Fibroblast of the conjunctiva (primary cell): ENCODE data around the gene DET1.
"Not testable (repeated sequence)": the region's sequence is repeated elsewhere in the genome, so short reads cannot be mapped to it uniquely, and the experiment has no call there.

Source experiments
- DNase-seq: peaks from one replicate; pipeline ENCODE4 v3.0.0-alpha.2; 2010; ENCODE audit warnings: low read depth

DET1 gene

GRCh38 chr15:88493844-88494243 is 52.6 kb downstream of the DET1 start:
- DNase-seq, result no peak

- DNase-seq, result no peak
Observed at GRCh38 chr15:88491158-88491557, 55.3 kb downstream of the DET1 start.

DNA sequence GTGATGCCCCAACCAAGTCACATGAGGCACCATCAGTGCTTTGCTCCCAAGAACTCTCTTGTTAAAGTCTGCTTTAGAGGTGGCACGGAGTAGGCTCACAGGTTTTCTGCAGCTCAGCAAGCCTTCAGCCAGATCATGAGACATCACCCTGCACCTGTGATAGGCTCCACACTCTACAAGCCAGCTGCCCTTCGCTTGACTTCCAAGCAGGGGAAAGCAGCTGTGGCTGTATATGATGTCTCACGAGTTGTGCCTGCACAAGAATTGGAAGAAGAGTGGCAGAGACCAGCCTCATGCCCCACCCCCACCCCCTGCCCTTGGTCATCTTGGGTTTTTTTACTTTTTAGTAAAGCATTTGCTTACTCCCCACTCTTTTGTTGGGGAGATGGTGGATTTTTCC is 56.4 kb downstream of the DET1 start:
- no peak for DNase-seq

- no peak for DNase-seq
Observed at GRCh38 chr15:88489321-88489720, 57.2 kb downstream of the DET1 start.

DNA sequence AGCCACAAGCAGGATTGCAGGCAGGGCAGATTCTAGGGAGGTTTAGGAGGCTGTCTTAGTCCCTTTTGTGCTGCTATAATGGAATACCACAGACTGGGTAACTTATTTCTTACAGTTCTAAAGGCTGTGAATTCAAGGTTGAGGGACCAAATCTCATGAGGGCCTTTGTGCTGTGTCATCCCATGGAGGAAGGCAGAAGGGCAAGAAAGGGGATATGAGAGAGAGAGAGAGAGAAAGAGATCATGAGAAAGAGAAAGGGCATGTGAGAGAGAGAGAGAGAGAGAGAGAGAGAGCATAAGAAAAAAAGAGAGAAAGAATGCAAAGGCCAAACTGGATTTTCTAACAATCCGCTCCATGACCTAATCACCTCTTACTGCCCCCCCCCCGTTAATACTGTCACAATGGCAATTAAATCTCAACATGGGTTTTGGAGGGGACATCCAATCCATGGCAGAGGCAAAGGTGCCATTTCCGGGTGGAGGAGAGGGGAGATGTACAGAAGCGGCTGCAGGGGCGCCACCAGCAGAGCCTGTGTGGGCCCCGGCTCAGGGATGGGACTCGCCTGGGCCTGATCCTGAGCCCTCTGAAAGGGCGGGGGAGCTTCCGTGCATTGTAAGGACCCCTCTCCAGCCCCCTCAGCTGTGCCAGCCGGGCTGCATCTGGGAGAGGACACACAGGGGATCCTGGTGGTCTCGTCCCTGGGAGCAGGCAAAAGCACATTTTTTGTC is 58.5 kb downstream of the DET1 start:
- DNase-seq, result no peak

DNA sequence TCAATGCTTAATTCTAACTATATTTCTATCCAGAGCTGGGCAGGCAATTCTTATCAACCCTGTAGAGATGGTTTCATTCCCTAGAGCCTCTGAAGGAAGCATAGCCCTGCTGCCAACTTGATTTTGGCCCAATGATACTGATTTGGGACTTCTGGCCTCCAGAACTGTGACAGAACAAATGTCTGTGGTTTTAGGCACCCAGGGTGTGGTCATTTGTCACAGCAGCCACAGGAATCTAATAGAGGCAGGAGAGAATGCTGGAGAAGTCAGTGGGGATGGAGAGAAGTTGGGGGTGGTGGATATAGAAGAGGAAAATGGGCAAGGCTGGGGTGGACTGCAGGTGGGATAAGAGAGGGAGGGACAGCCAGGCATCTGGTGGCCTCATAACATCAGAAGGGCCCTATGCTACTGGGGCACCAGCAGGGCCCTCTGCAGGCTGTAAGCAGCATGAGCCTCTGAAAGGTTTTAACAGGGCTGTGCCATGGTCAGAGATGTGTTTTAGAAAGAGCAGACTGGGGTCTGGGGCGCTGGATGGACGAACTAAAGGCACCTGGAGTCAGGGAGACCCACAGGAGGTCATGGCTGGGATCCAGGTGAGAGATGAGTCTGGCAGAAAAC is 59.2 kb downstream of the DET1 start:
- DNase-seq, result no peak

DNA sequence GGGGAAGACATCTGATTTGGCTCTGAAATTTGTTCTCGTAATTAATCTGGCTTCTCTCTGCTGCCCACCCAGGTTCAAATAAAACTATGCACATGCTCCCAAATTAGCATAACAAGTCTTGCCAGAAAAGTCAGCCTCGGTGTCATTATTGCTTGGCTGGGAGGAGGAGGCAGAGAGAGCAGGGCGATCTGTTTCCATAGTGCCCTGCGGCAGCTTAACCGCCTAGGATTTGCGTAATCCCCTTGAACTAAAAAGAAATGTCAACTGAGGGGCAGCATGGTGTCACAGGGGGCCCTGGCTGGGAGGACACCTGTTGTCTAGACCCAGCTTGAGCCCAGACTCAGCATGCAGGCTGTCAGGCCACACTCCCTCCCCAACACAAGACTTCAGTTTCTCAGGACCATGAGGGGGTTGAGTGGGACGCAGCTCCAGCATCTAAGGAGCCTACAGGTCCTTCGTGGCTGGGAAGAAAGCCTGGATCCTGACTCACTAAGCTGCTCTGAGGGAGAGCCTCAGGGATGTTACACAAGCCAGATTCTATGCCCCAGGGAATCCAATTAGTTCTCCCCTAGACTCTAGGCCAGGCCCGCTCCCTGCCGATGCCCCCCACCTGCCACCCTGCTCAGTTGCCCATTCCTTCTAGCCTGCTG is 61.7 kb downstream of the DET1 start:
- peak; percentile 30 for DNase-seq

DNA sequence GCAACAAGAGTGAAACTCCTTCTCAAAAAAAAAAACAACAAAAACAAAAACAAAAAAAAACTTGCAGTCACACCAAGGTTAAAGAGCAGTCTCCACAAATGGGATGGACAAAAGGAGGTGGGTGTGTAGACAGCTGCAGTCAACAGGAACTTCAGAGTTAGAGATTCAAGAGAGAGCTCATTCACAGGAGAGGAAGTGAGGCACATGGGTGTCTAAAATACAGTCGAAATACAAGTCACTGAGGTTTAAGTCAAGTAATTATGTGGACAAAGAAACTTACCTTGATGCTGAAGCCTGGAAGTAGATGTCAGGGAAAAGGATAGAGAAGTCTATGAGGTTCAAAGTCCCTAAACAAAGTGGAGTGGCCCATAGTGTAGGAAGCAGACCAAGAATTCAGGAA is 64.2 kb downstream of the DET1 start:
- DNase-seq, result no peak

- no peak for DNase-seq
Observed at GRCh38 chr15:88480981-88481380, 65.5 kb downstream of the DET1 start.

DNA sequence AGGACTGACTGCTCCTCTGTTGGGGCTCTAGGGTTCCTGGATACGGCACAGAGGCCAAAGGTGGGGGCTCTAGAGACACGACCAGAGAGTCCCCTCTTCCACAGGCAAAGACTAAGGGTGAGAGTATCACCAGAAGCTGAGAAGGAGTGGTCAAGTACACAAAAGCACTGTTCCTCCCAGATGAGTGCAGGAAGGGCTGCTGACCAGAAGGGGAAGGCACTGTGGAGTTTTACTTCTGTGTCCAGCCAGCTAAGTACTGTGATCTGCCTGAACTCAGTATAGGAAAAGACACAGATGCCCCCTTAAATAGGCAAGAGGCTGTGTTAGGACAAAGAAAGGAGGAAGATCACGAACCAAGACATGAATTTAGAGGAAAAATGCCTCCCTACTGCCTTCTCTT is 67.3 kb downstream of the DET1 start:
- DNase-seq, result no peak

GRCh38 chr15:88477904-88478303 is 68.6 kb downstream of the DET1 start:
- no peak for DNase-seq

- DNase-seq, result no peak
Observed at GRCh38 chr15:88477126-88477525, 69.4 kb downstream of the DET1 start.

GRCh38 chr15:88476635-88477060 is 69.8 kb downstream of the DET1 start:
- peak; percentile 36 for DNase-seq

GRCh38 chr15:88473661-88474293 is 72.7 kb downstream of the DET1 start:
- DNase-seq, result not testable (repeated sequence)

DNA sequence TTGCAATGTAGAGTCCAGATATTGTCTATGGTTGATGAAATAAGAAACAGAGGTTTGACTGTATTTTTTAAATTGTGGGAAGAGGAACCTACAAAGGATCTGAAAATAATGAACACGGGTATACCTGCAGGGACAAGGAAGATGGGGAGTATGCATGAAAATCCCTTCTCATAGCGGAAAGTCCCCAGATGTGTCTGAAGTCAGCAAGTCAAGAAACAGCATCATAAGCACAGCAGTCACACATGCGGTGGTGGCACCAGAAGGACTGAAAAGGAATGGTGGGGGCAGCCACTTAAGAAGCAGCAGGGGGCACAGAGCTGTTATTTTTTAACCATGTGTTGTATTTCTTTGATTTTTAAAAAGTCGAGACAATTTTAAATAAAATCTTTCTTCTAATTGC is 74.3 kb downstream of the DET1 start:
- DNase-seq, result no peak

DNA sequence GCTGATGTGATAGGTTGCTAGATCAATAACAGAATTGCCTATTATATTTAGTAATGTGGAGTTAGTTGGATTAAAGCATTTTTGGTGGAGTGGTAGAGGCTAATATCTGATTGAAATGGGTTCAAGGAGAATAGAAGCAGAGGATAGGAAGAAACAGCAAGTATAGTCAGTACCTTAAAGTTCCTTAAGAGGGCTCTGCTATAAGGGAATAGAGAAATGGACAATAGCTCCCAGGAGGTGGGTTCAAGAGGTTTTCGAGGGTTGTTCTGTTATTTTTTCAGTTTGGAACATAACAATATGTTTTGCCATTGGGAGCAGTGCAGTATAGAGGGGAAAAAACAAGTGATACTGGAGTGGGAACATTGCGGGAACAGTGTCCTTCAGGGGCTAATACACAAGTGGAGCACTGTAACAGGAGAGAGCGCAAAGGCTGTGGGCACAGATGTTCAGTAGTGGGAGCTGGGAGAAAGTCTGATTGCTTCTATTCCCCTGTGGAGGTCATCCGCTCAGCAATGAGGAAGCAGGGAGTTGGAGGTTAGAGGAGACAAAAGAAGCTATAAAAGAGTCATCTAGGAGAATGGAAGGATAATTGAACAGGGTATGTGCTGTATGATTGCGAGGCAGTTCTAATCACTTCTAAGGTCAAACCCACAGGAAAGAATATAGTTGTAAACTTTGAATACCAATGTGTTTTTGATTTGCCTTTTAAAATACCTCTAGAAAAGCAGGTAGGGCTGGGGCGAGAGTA is 75.7 kb downstream of the DET1 start:
- no peak for DNase-seq

GRCh38 chr15:88469321-88469720 is 77.2 kb downstream of the DET1 start:
- DNase-seq, result no peak

DNA sequence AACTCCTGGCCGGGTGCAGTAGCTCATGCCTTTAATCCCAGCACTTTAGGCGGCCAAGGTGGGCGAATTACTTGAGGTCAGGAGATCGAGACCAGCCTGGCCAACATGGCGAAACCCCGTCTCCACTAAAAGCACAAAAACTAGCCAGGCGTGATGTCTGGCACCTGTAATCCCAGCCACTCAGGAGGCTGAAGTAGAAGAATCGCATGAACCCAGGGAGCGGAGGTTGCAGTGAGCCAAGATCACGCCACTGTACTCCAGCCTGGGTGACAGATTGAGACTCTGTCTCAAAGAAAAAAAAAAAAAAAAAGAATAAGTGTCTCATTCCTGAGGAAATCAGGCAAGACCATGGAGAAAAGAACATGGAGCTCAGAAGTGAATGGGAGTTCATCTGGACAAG is 77.8 kb downstream of the DET1 start:
- not testable (repeated sequence) for DNase-seq

DNA sequence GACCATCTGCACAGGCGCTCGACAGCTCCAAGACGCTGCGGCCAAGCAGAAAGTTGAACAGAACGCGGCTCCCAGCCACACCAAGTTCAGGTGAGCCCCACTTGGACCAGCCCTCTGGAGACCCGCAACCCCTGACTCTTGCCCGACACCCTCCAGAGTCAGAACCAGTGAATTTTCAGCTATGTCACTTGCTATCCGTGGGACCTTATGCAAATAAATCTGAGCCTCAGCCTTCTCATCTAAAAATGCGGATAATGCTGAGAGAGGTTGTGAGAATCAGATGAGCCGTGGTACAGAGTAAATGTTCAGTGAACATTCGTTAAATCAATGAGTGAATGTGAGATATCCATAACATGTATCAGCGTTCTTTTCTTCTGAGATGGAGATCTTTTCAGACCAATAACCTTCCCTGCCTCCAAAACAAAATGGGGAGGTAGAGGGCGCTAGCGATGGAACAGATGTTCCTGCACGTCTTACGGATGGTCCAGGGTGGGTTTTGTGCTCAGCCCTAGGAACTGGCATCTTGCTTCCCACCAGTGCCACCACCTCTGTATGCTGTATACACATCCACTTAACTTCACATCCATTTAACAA is 78.4 kb downstream of the DET1 start:
- no peak for DNase-seq

GRCh38 chr15:88467073-88467934 is 79.2 kb downstream of the DET1 start, which contains the start of the genes MRPL46 and MRPS11:
TSS of gene MRPL46 (minus strand) at chr15:88467388. CDS start at chr15:88467377, 11 bp downstream.
TSS of gene MRPS11 (plus strand) at chr15:88467708. CDS start at chr15:88467718, 10 bp downstream.
- peak; percentile 54 for DNase-seq
